GM23338 (cell line): ENCODE measurements around the gene C17orf78. TPM values are rescaled to one million over a fixed set of nuclear protein-coding genes. Genes with fewer than 3 reads are reported as not detected.

Source experiments
- ATAC-seq: fragments of 200-7000 bp; cut with Tn5 transposase; 3 replicates; pipeline ENCODE4 v1.9.1; 2020
- DNase-seq: peaks from one replicate; pipeline ENCODE4 v3.0.0-alpha.2; 2015; ENCODE audit warnings: low spot score
- H2AFZ ChIP-seq: fragments of 200-600 bp; sonication (generic); 2 replicates; pipeline ENCODE4 v1.8.0; 2016; ENCODE audit warnings: antibody characterized with exemption, mild to moderate bottlenecking, moderate library complexity
- H3F3A ChIP-seq: fragments of 200-600 bp; sonication (generic); replicated peaks from 2 replicates; pipeline ENCODE4 v1.8.0; 2017; ENCODE audit warnings: antibody characterized with exemption, mixed run types, low read depth
- H3K27ac ChIP-seq: fragments of 200-600 bp; sonication (generic); 2 replicates; pipeline ENCODE4 v1.6.1; 2016; ENCODE audit warnings: low read depth
- H3K27me3 ChIP-seq: fragments of 200-600 bp; sonication (generic); 2 replicates; pipeline ENCODE4 v1.8.0; 2016; ENCODE audit warnings: mild to moderate bottlenecking, mixed run types, moderate library complexity; ENCODE audit not compliant: insufficient read depth
- H3K36me3 ChIP-seq: fragments of 200-600 bp; sonication (generic); 2 replicates; pipeline ENCODE4 v1.8.0; 2016; ENCODE audit warnings: mild to moderate bottlenecking; ENCODE audit not compliant: insufficient read depth
- H3K4me1 ChIP-seq: fragments of 200-600 bp; sonication (generic); 2 replicates; pipeline ENCODE4 v1.8.0; 2016; ENCODE audit warnings: mild to moderate bottlenecking, moderate library complexity; ENCODE audit not compliant: insufficient read depth
- H3K4me2 ChIP-seq: fragments of 200-600 bp; sonication (generic); 2 replicates; pipeline ENCODE4 v1.7.1; 2017; ENCODE audit warnings: mixed run types
- H3K4me3 ChIP-seq: fragments of 200-600 bp; sonication (generic); 2 replicates; pipeline ENCODE4 v1.6.1; 2016; ENCODE audit warnings: mixed run types
- H3K79me2 ChIP-seq: fragments of 200-600 bp; sonication (generic); replicated peaks from 2 replicates; pipeline ENCODE4 v1.8.0; 2017; ENCODE audit warnings: mild to moderate bottlenecking; ENCODE audit not compliant: insufficient read depth
- H3K9me2 ChIP-seq: fragments of 200-600 bp; sonication (generic); 2 replicates; pipeline ENCODE4 v1.8.0; 2017; ENCODE audit not compliant: insufficient read depth
- H4K20me1 ChIP-seq: fragments of 200-600 bp; sonication (generic); replicated peaks from 2 replicates; pipeline ENCODE4 v1.8.0; 2017; ENCODE audit warnings: mild to moderate bottlenecking; ENCODE audit not compliant: insufficient read depth
- H3K27ac Mint-ChIP-seq: 2 replicates; pipeline ENCODE4 v1.8.0; 2020; ENCODE audit warnings: inconsistent platforms, mild to moderate bottlenecking, moderate library complexity, mixed read lengths
- H3K27me3 Mint-ChIP-seq: 3 replicates; pipeline ENCODE4 v1.8.0; 2022; ENCODE audit warnings: low read depth, mild to moderate bottlenecking, moderate library complexity, mixed read lengths, inconsistent platforms; ENCODE audit not compliant: insufficient read depth, poor library complexity
- H3K36me3 Mint-ChIP-seq: 3 replicates; pipeline ENCODE4 v1.8.0; 2021; ENCODE audit warnings: low read depth, mild to moderate bottlenecking, inconsistent platforms, moderate library complexity, mixed read lengths
- H3K4me1 Mint-ChIP-seq: 3 replicates; pipeline ENCODE4 v1.8.0; 2020; ENCODE audit warnings: mild to moderate bottlenecking, inconsistent platforms, mixed read lengths
- H3K4me3 Mint-ChIP-seq: 3 replicates; pipeline ENCODE4 v1.8.0; 2021; ENCODE audit warnings: moderate library complexity, mild to moderate bottlenecking, inconsistent platforms, mixed read lengths
- H3K9me3 Mint-ChIP-seq: 3 replicates; pipeline ENCODE4 v1.8.0; 2020; ENCODE audit warnings: moderate library complexity, mild to moderate bottlenecking, inconsistent platforms, mixed read lengths
- CREB1 ChIP-seq: fragments of 250-450 bp; sonication (Bioruptor Pico); IDR thresholded peaks from 2 replicates; pipeline ENCODE4 v1.5.0; 2020; ENCODE audit warnings: low read depth, mild to moderate bottlenecking, moderate library complexity
- EZH2 ChIP-seq: fragments of 200-600 bp; sonication (generic); IDR thresholded peaks from one replicate; pipeline ENCODE4 v1.8.0; 2017; ENCODE audit warnings: antibody characterized with exemption, mild to moderate bottlenecking, low read depth; ENCODE audit not compliant: unreplicated experiment
- EZH2phosphoT487 ChIP-seq: fragments of 200-600 bp; sonication (generic); IDR thresholded peaks from one replicate; pipeline ENCODE4 v1.8.1; 2018; ENCODE audit warnings: antibody characterized with exemption; ENCODE audit not compliant: unreplicated experiment
- JUNB ChIP-seq: IDR thresholded peaks from one replicate; pipeline ENCODE4 v1.6.1; 2016; ENCODE audit warnings: antibody characterized with exemption; ENCODE audit not compliant: unreplicated experiment
- NANOG ChIP-seq: IDR thresholded peaks from 2 replicates; pipeline ENCODE4 v1.6.1; 2016; ENCODE audit warnings: antibody characterized with exemption, borderline replicate concordance
- POLR2AphosphoS5 ChIP-seq: IDR thresholded peaks from 2 replicates; pipeline ENCODE4 v1.6.1; 2016; ENCODE audit warnings: antibody characterized with exemption, low read depth
- REST ChIP-seq: IDR thresholded peaks from one replicate; pipeline ENCODE4 v1.6.1; 2018; ENCODE audit warnings: antibody characterized with exemption; ENCODE audit not compliant: unreplicated experiment
- ZNF114 ChIP-seq: fragments of 250-450 bp; sonication (Bioruptor Pico); IDR thresholded peaks from 2 replicates; pipeline ENCODE4 v1.5.0; 2020; ENCODE audit warnings: mild to moderate bottlenecking, moderate library complexity
- ZNF331 ChIP-seq: fragments of 250-450 bp; sonication (Bioruptor Pico); IDR thresholded peaks from 2 replicates; pipeline ENCODE4 v1.5.0; 2020; ENCODE audit warnings: low read depth, mild to moderate bottlenecking, moderate library complexity
- polyA plus RNA-seq: library from polyadenylated mRNA; unstranded; fragments of >200 nt; fragmentation: Nextera tagmentation; extraction: Ambion mirVana; gene quantifications from 2 replicates; pipeline ENCODE4 v1.2.1, GENCODE V29; 2016
- total RNA-seq: library from RNA; depleted of rRNA; stranded (reverse); fragments of >200 nt; shearing (Covaris generic); gene quantifications from 2 replicates; pipeline ENCODE4 v1.2.3, GENCODE V29; 2014
- TF ChIP-seq, protein P1 (sequence below): fragments of 250-450 bp; sonication (Bioruptor Pico); IDR thresholded peaks from 2 replicates; pipeline ENCODE4 v1.5.0; 2020; ENCODE audit warnings: mild to moderate bottlenecking, moderate library complexity
- TF ChIP-seq, protein P2 (sequence below): IDR thresholded peaks from 2 replicates; pipeline ENCODE4 v1.6.1; 2016; ENCODE audit warnings: antibody characterized with exemption

C17orf78 gene
- total and polyA plus RNA-seq, 2 experiments from 2014 or later = 0.19 TPM; not detected in 1

GRCh38 chr17:37384560-37385149, 8.9 kb downstream of the C17orf78 start:
- Mint-ChIP-seq H3K27me3 (peaks cover 9% of the 10 kb centered on the region), H3K27ac (no peak overlapping the region), H3K4me1 (peaks cover 3% of the 10 kb centered on the region; the same call in 2 of the 3 replicates)

GRCh38 chr17:37385474-37385990, 9.7 kb downstream of the C17orf78 start:
- H3K27ac Mint-ChIP-seq = no peak overlapping the region
- H3K36me3 ChIP-seq = no peaks in the 10 kb centered on the region
- H3K4me1 ChIP-seq = no peaks in the 10 kb centered on the region; the same call in 1 of the 2 replicates
- peaks cover 9% of the 10 kb centered on the region for H3K27me3 Mint-ChIP-seq
- H3K4me3 Mint-ChIP-seq = no peak overlapping the region
- H3K4me2 ChIP-seq = no peak overlapping the region
- no peaks in the 10 kb centered on the region for H3K36me3 Mint-ChIP-seq
- no peaks in the 10 kb centered on the region for H3K79me2 ChIP-seq
- no peak overlapping the region for H2AFZ ChIP-seq
- H3K9me2 ChIP-seq = no peaks in the 10 kb centered on the region
- no peaks in the 10 kb centered on the region for H3K9me3 Mint-ChIP-seq
- ATAC-seq (no peak), DNase-seq (no peak)
- H3K27me3 ChIP-seq = no peaks in the 10 kb centered on the region
- no peaks in the 10 kb centered on the region for H3F3A ChIP-seq
- peaks cover 3% of the 10 kb centered on the region; the same call in 2 of the 3 replicates for H3K4me1 Mint-ChIP-seq
- no peaks in the 10 kb centered on the region for H4K20me1 ChIP-seq
- H3K4me3 ChIP-seq = no peak overlapping the region
- H3K27ac ChIP-seq = no peak overlapping the region
- TF ChIP-seq NANOG (no peak), ZNF114 (CRISPR knock-in tag) (no peak), CREB1 (CRISPR knock-in tag) (no peak), ZNF331 (no peak), REST (no peak), POLR2AphosphoS5 (no peak), JUNB (no peak)
- TF ChIP-seq, protein P1, sequence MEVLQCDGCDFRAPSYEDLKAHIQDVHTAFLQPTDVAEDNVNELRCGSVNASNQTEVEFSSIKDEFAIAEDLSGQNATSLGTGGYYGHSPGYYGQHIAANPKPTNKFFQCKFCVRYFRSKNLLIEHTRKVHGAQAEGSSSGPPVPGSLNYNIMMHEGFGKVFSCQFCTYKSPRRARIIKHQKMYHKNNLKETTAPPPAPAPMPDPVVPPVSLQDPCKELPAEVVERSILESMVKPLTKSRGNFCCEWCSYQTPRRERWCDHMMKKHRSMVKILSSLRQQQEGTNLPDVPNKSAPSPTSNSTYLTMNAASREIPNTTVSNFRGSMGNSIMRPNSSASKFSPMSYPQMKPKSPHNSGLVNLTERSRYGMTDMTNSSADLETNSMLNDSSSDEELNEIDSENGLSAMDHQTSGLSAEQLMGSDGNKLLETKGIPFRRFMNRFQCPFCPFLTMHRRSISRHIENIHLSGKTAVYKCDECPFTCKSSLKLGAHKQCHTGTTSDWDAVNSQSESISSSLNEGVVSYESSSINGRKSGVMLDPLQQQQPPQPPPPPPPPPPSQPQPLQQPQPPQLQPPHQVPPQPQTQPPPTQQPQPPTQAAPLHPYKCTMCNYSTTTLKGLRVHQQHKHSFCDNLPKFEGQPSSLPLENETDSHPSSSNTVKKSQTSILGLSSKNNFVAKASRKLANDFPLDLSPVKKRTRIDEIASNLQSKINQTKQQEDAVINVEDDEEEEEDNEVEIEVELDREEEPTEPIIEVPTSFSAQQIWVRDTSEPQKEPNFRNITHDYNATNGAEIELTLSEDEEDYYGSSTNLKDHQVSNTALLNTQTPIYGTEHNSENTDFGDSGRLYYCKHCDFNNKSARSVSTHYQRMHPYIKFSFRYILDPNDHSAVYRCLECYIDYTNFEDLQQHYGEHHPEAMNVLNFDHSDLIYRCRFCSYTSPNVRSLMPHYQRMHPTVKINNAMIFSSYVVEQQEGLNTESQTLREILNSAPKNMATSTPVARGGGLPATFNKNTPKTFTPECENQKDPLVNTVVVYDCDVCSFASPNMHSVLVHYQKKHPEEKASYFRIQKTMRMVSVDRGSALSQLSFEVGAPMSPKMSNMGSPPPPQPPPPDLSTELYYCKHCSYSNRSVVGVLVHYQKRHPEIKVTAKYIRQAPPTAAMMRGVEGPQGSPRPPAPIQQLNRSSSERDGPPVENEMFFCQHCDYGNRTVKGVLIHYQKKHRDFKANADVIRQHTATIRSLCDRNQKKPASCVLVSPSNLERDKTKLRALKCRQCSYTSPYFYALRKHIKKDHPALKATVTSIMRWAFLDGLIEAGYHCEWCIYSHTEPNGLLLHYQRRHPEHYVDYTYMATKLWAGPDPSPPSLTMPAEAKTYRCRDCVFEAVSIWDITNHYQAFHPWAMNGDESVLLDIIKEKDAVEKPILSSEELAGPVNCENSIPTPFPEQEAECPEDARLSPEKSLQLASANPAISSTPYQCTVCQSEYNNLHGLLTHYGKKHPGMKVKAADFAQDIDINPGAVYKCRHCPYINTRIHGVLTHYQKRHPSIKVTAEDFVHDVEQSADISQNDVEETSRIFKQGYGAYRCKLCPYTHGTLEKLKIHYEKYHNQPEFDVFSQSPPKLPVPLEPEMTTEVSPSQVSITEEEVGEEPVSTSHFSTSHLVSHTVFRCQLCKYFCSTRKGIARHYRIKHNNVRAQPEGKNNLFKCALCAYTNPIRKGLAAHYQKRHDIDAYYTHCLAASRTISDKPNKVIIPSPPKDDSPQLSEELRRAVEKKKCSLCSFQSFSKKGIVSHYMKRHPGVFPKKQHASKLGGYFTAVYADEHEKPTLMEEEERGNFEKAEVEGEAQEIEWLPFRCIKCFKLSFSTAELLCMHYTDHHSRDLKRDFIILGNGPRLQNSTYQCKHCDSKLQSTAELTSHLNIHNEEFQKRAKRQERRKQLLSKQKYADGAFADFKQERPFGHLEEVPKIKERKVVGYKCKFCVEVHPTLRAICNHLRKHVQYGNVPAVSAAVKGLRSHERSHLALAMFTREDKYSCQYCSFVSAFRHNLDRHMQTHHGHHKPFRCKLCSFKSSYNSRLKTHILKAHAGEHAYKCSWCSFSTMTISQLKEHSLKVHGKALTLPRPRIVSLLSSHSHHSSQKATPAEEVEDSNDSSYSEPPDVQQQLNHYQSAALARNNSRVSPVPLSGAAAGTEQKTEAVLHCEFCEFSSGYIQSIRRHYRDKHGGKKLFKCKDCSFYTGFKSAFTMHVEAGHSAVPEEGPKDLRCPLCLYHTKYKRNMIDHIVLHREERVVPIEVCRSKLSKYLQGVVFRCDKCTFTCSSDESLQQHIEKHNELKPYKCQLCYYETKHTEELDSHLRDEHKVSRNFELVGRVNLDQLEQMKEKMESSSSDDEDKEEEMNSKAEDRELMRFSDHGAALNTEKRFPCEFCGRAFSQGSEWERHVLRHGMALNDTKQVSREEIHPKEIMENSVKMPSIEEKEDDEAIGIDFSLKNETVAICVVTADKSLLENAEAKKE (CRISPR knock-in tag) = no peak
- TF ChIP-seq, protein P2, sequence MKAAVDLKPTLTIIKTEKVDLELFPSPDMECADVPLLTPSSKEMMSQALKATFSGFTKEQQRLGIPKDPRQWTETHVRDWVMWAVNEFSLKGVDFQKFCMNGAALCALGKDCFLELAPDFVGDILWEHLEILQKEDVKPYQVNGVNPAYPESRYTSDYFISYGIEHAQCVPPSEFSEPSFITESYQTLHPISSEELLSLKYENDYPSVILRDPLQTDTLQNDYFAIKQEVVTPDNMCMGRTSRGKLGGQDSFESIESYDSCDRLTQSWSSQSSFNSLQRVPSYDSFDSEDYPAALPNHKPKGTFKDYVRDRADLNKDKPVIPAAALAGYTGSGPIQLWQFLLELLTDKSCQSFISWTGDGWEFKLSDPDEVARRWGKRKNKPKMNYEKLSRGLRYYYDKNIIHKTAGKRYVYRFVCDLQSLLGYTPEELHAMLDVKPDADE = no peak

More at GRCh38 chr17:37384560-37385149, 8.9 kb downstream of the C17orf78 start:
- Histone ChIP-seq H3K27me3 (no peaks in the 10 kb centered on the region), H3K36me3 (no peaks in the 10 kb centered on the region), H3K27ac (no peak overlapping the region), H4K20me1 (no peaks in the 10 kb centered on the region), H3K4me1 (no peaks in the 10 kb centered on the region; the same call in 1 of the 2 replicates), H3F3A (no peaks in the 10 kb centered on the region), H3K9me2 (no peaks in the 10 kb centered on the region), H3K4me3 (no peak overlapping the region), H3K79me2 (no peaks in the 10 kb centered on the region), H2AFZ (no peak overlapping the region), H3K4me2 (no peak overlapping the region)
- Mint-ChIP-seq H3K9me3 (no peaks in the 10 kb centered on the region), H3K36me3 (no peaks in the 10 kb centered on the region), H3K4me3 (no peak overlapping the region)
- ATAC-seq = no peak
- DNase-seq = no peak
- TF ChIP-seq ZNF114 (CRISPR knock-in tag) (no peak), NANOG (no peak), EZH2phosphoT487 (no peak), EZH2 (no peak), CREB1 (CRISPR knock-in tag) (no peak)
